K562 treated with DMSO at 1 percent for 4 hours (cell line): ENCODE measurements around the gene MRPS33. TPM values are rescaled to one million over a fixed set of nuclear protein-coding genes. Genes with fewer than 3 reads are reported as not detected.

ENCODE experiments used
- total RNA-seq: library from RNA; unstranded; fragments of 300-600 nt; gene quantifications from 2 replicates; pipeline ENCODE4 v1.2.3, GENCODE V29; 2022; ENCODE audit not compliant: insufficient read depth

Gene MRPS33
- 62.8 and 79.5 TPM in 2 replicates for total RNA-seq

GRCh38 chr7:141014524-141015395, at the start of gene MRPS33:
Gene MRPS33 (minus strand): TSS chr7:141014952. CDS start chr7:141010633, 4,319 bp downstream.

Other genes starting within 250 kb of the MRPS33 start
- gene BRAF, start 90.0 kb downstream of the MRPS33 start, total RNA-seq: 10.5 and 13.5 TPM in 2 replicates
- not detected in 2 replicates for gene TMEM178B, start 59.1 kb upstream of the MRPS33 start, total RNA-seq